ENCODE results near the gene SLC4A1. TPM values are rescaled to one million over a fixed set of nuclear protein-coding genes. Genes with fewer than 3 reads are reported as not detected.

Gene SLC4A1
- total RNA-seq, 1 donor: not detected

GRCh38 chr17:44229090-44229489 is 38.8 kb downstream of the SLC4A1 start:
- H3K27me3 ChIP-seq (ENCODE audit: insufficient read depth, low read length): peaks cover 3% of the 10 kb centered on the region
- no peaks in the 10 kb centered on the region for H3K9me3 ChIP-seq (ENCODE audit: low read depth, low read length)
- H3K27ac ChIP-seq (ENCODE audit: low read depth, low read length): no peak overlapping the region
- H4K20me1 ChIP-seq (ENCODE audit: insufficient read depth, low read length): no peaks in the 10 kb centered on the region
- H3K4me3 ChIP-seq (ENCODE audit: insufficient read depth, low read length): no peak overlapping the region
- no peaks in the 10 kb centered on the region for H3K36me3 ChIP-seq (ENCODE audit: insufficient read depth, low read length)
- TF ChIP-seq CTCF (IDR thresholded peaks at IDR 0.05; ENCODE audit: extremely low read depth, low read depth, low read length): no peak
- no peak overlapping the region for H3K4me2 ChIP-seq (ENCODE audit: insufficient read depth, low read length)
- H2AFZ ChIP-seq (ENCODE audit: low read length): no peak overlapping the region
- peaks cover under 1% of the 10 kb centered on the region for H3K4me1 ChIP-seq (ENCODE audit: insufficient read depth, low read length)
- no peaks in the 10 kb centered on the region for H3K79me2 ChIP-seq (ENCODE audit: insufficient read depth, low read length)
- DNase-seq (ENCODE audit: insufficient read length, low spot score, missing footprints): no peak

- peak overlapping the region; percentile 96 for H3K27ac ChIP-seq (ENCODE audit: low read depth, low read length)
- peaks cover 7% of the 10 kb centered on the region for H4K20me1 ChIP-seq (ENCODE audit: insufficient read depth, low read length)
- H3K9me3 ChIP-seq (ENCODE audit: low read depth, low read length): no peaks in the 10 kb centered on the region
- H3K4me3 ChIP-seq (ENCODE audit: insufficient read depth, low read length): no peak overlapping the region
- peaks cover 5% of the 10 kb centered on the region for H3K79me2 ChIP-seq (ENCODE audit: insufficient read depth, low read length)
- H3K4me1 ChIP-seq (ENCODE audit: insufficient read depth, low read length): peaks cover 24% of the 10 kb centered on the region
- H3K27me3 ChIP-seq (ENCODE audit: insufficient read depth, low read length): no peaks in the 10 kb centered on the region
- H2AFZ ChIP-seq (ENCODE audit: low read length): no peak overlapping the region
- H3K36me3 ChIP-seq (ENCODE audit: insufficient read depth, low read length): no peaks in the 10 kb centered on the region
- peak; percentile 71 for DNase-seq (ENCODE audit: insufficient read length, low spot score, missing footprints)
- TF ChIP-seq CTCF (IDR thresholded peaks at IDR 0.05; ENCODE audit: extremely low read depth, low read depth, low read length): no peak
- peak overlapping the region; percentile 78 for H3K4me2 ChIP-seq (ENCODE audit: insufficient read depth, low read length)
Observed at GRCh38 chr17:44223541-44224071, 44.3 kb downstream of the SLC4A1 start.

GRCh38 chr17:44222112-44222869 is 45.6 kb downstream of the SLC4A1 start:
- H3K27ac ChIP-seq (ENCODE audit: low read depth, low read length): peak overlapping the region; percentile 96
- H3K4me2 ChIP-seq (ENCODE audit: insufficient read depth, low read length): peak overlapping the region; percentile 78
- peaks cover 16% of the 10 kb centered on the region for H4K20me1 ChIP-seq (ENCODE audit: insufficient read depth, low read length)
- peaks cover 15% of the 10 kb centered on the region for H3K79me2 ChIP-seq (ENCODE audit: insufficient read depth, low read length)
- H3K27me3 ChIP-seq (ENCODE audit: insufficient read depth, low read length): no peaks in the 10 kb centered on the region
- H3K4me1 ChIP-seq (ENCODE audit: insufficient read depth, low read length): peaks cover 32% of the 10 kb centered on the region
- no peaks in the 10 kb centered on the region for H3K36me3 ChIP-seq (ENCODE audit: insufficient read depth, low read length)
- H3K9me3 ChIP-seq (ENCODE audit: low read depth, low read length): no peaks in the 10 kb centered on the region
- peak; percentile 11 for TF ChIP-seq CTCF (IDR thresholded peaks at IDR 0.05; ENCODE audit: extremely low read depth, low read depth, low read length)
- H3K4me3 ChIP-seq (ENCODE audit: insufficient read depth, low read length): peak overlapping the region; percentile 84
- peak overlapping the region; percentile 87 for H2AFZ ChIP-seq (ENCODE audit: low read length)
- DNase-seq (ENCODE audit: insufficient read length, low spot score, missing footprints): peak; percentile 96

- Histone ChIP-seq H3K4me2 (ENCODE audit: insufficient read depth, low read length) (peak overlapping the region; percentile 78), H3K36me3 (ENCODE audit: insufficient read depth, low read length) (peaks cover 1% of the 10 kb centered on the region), H3K4me1 (ENCODE audit: insufficient read depth, low read length) (peaks cover 37% of the 10 kb centered on the region), H3K4me3 (ENCODE audit: insufficient read depth, low read length) (peak overlapping the region; percentile 84), H3K27ac (ENCODE audit: low read depth, low read length) (peak overlapping the region; percentile 96), H3K79me2 (ENCODE audit: insufficient read depth, low read length) (peaks cover 20% of the 10 kb centered on the region), H2AFZ (ENCODE audit: low read length) (peak overlapping the region; percentile 87), H3K9me3 (ENCODE audit: low read depth, low read length) (no peaks in the 10 kb centered on the region), H4K20me1 (ENCODE audit: insufficient read depth, low read length) (peaks cover 20% of the 10 kb centered on the region), H3K27me3 (ENCODE audit: insufficient read depth, low read length) (no peaks in the 10 kb centered on the region)
- no peak for DNase-seq (ENCODE audit: insufficient read length, low spot score, missing footprints)
- no peak for TF ChIP-seq CTCF (IDR thresholded peaks at IDR 0.05; ENCODE audit: extremely low read depth, low read depth, low read length)
Observed at GRCh38 chr17:44221862-44222111, 46.1 kb downstream of the SLC4A1 start.
